ENCODE results near the gene RFWD3.
"Not testable (repeated sequence)": the region's sequence is repeated elsewhere in the genome, so short reads cannot be mapped to it uniquely, and the experiment has no call there.

RFWD3 gene

GRCh38 chr16:74666425-74667254 is at the start of gene RFWD3:
TSS of gene RFWD3 (minus strand) at chr16:74666877. CDS start at chr16:74661449, 5,428 bp downstream.
- DNase-seq = peak; percentile 99

- no peak for DNase-seq
Observed at GRCh38 chr16:74716355-74716754, 49.7 kb upstream of the RFWD3 start.

GRCh38 chr16:74713876-74714275 is 47.2 kb upstream of the RFWD3 start:
- DNase-seq = no peak

GRCh38 chr16:74713325-74713724 is 46.6 kb upstream of the RFWD3 start:
- no peak for DNase-seq

- DNase-seq = no peak
Observed at GRCh38 chr16:74711938-74712337, 45.3 kb upstream of the RFWD3 start.

GRCh38 chr16:74710401-74710800 is 43.7 kb upstream of the RFWD3 start:
- DNase-seq = no peak

GRCh38 chr16:74709441-74709877 is 42.8 kb upstream of the RFWD3 start:
- peak; percentile 81 for DNase-seq

GRCh38 chr16:74700438-74701225 is 34.0 kb upstream of the RFWD3 start, which contains the start of gene MLKL:
TSS of gene MLKL (minus strand) at chr16:74700862. CDS start at chr16:74695757, 5,105 bp downstream.
- peak; percentile 51 for DNase-seq

GRCh38 chr16:74700116-74700437 is 33.4 kb upstream of the RFWD3 start:
- DNase-seq = peak; percentile 20

GRCh38 chr16:74699666-74700065 is 33.0 kb upstream of the RFWD3 start:
- no peak for DNase-seq

GRCh38 chr16:74698222-74698621 is 31.5 kb upstream of the RFWD3 start:
- DNase-seq = no peak

GRCh38 chr16:74695450-74696422 is 29.1 kb upstream of the RFWD3 start:
- DNase-seq = peak; percentile 80

GRCh38 chr16:74691093-74691855 is 24.6 kb upstream of the RFWD3 start:
- no peak for DNase-seq

- no peak for DNase-seq
Observed at GRCh38 chr16:74682556-74682955, 15.9 kb upstream of the RFWD3 start.

GRCh38 chr16:74680681-74681080 is 14.0 kb upstream of the RFWD3 start:
- no peak for DNase-seq

- no peak for DNase-seq
Observed at GRCh38 chr16:74679983-74680382, 13.3 kb upstream of the RFWD3 start.

- DNase-seq = no peak
Observed at GRCh38 chr16:74677868-74678267, 11.2 kb upstream of the RFWD3 start.

GRCh38 chr16:74673876-74674275 is 7.2 kb upstream of the RFWD3 start:
- no peak for DNase-seq

GRCh38 chr16:74668877-74669276 is 2.2 kb upstream of the RFWD3 start:
- not testable (repeated sequence) for DNase-seq

- no peak for DNase-seq
Observed at GRCh38 chr16:74667255-74667700, 601 bp upstream of the RFWD3 start.

- DNase-seq = no peak
Observed at GRCh38 chr16:74666010-74666421, 661 bp downstream of the RFWD3 start.

GRCh38 chr16:74661064-74661463 is 5.6 kb downstream of the RFWD3 start:
- DNase-seq = no peak

Measured in CD4-positive, alpha-beta T cell treated with Interleukin-15 for 1 hour (primary cell).